HG02763 (cell line): ENCODE measurements around the gene ANKHD1.

Experiments used
- ATAC-seq: cut with Tn5 transposase; IDR thresholded peaks from one replicate; pipeline ENCODE4 v1.9.1; 2021; ENCODE audit warnings: mild to moderate bottlenecking, moderate library complexity; ENCODE audit not compliant: unreplicated experiment

Gene ANKHD1

GRCh38 chr5:140367256-140368013 lies 34.2 kb upstream of the ANKHD1 start:
- no peak for ATAC-seq

GRCh38 chr5:140371356-140372151 lies 30.1 kb upstream of the ANKHD1 start:
- no peak for ATAC-seq

GRCh38 chr5:140372971-140373487 lies 28.6 kb upstream of the ANKHD1 start:
- peak; percentile 50 for ATAC-seq

GRCh38 chr5:140381351-140381750 lies 20.3 kb upstream of the ANKHD1 start:
- no peak for ATAC-seq

GRCh38 chr5:140381972-140382371 lies 19.7 kb upstream of the ANKHD1 start:
- no peak for ATAC-seq

- ATAC-seq = no peak
These were observed 18.8 kb upstream of the ANKHD1 start for GRCh38 chr5:140382866-140383265.

- no peak for ATAC-seq
These were observed 18.3 kb upstream of the ANKHD1 start for GRCh38 chr5:140383300-140383699.

- ATAC-seq = no peak
These were observed 13.6 kb upstream of the ANKHD1 start for GRCh38 chr5:140388052-140388451.

- no peak for ATAC-seq
These were observed 10.3 kb upstream of the ANKHD1 start for GRCh38 chr5:140391312-140391711.

- no peak for ATAC-seq
These were observed 9.9 kb upstream of the ANKHD1 start for GRCh38 chr5:140391732-140392131.

- ATAC-seq = no peak
These were observed 7.9 kb upstream of the ANKHD1 start for GRCh38 chr5:140393738-140394137.

- ATAC-seq = no peak
These were observed 3.2 kb upstream of the ANKHD1 start for GRCh38 chr5:140398379-140398811.

- no peak for ATAC-seq
These were observed 1.5 kb upstream of the ANKHD1 start for GRCh38 chr5:140399979-140400729.

GRCh38 chr5:140400730-140401361 lies 787 bp upstream of the ANKHD1 start:
- ATAC-seq = peak; percentile 64

- ATAC-seq = no peak
These were observed 833 bp downstream of the ANKHD1 start for GRCh38 chr5:140402258-140403074.

GRCh38 chr5:140403613-140404012 lies 2.0 kb downstream of the ANKHD1 start:
- no peak for ATAC-seq

- no peak for ATAC-seq
These were observed 7.2 kb downstream of the ANKHD1 start for GRCh38 chr5:140408750-140409241.

GRCh38 chr5:140413230-140413629 lies 11.6 kb downstream of the ANKHD1 start:
- no peak for ATAC-seq

GRCh38 chr5:140417235-140417634 lies 15.6 kb downstream of the ANKHD1 start:
- no peak for ATAC-seq
